Effector CD8-positive, alpha-beta T cell (primary cell): Measurements from ENCODE around the gene SLC4A1AP.
"Not testable (repeated sequence)": the region's sequence is repeated elsewhere in the genome, so short reads cannot be mapped to it uniquely, and the experiment has no call there.

Experiments used
- DNase-seq: peaks from one replicate; lab custom pipeline; 2025; lab: John Stamatoyannopoulos, UW

SLC4A1AP gene

GRCh38 chr2:27651056-27651455 is 12.6 kb upstream of the SLC4A1AP start:
- DNase-seq: no peak

GRCh38 chr2:27652341-27652740 is 11.3 kb upstream of the SLC4A1AP start:
- DNase-seq: no peak

GRCh38 chr2:27652790-27653189 is 10.9 kb upstream of the SLC4A1AP start:
- no peak for DNase-seq

GRCh38 chr2:27653397-27653796 is 10.3 kb upstream of the SLC4A1AP start:
- DNase-seq: no peak

GRCh38 chr2:27655155-27655951 is 8.3 kb upstream of the SLC4A1AP start:
- DNase-seq: no peak

GRCh38 chr2:27661371-27661770 is 2.3 kb upstream of the SLC4A1AP start:
- DNase-seq: no peak

- DNase-seq: no peak
These were observed 475 bp downstream of the SLC4A1AP start for GRCh38 chr2:27664154-27664574.

- no peak for DNase-seq
These were observed 1.1 kb downstream of the SLC4A1AP start for GRCh38 chr2:27664622-27665363.

- no peak for DNase-seq
These were observed 3.8 kb downstream of the SLC4A1AP start for GRCh38 chr2:27667446-27667845.

GRCh38 chr2:27671235-27671634 is 7.5 kb downstream of the SLC4A1AP start:
- no peak for DNase-seq

GRCh38 chr2:27672723-27673486 is 9.2 kb downstream of the SLC4A1AP start:
- no peak for DNase-seq

- DNase-seq: no peak
These were observed 16.9 kb downstream of the SLC4A1AP start for GRCh38 chr2:27680571-27680970.

GRCh38 chr2:27681841-27682240 is 18.2 kb downstream of the SLC4A1AP start:
- DNase-seq: no peak

- not testable (repeated sequence) for DNase-seq
These were observed 18.7 kb downstream of the SLC4A1AP start for GRCh38 chr2:27682334-27682771.

GRCh38 chr2:27683390-27684071 is 19.8 kb downstream of the SLC4A1AP start:
- peak; percentile 77 for DNase-seq

GRCh38 chr2:27685006-27685405 is 21.3 kb downstream of the SLC4A1AP start:
- not testable (repeated sequence) for DNase-seq

- DNase-seq: no peak
These were observed 21.9 kb downstream of the SLC4A1AP start for GRCh38 chr2:27685577-27685976.

GRCh38 chr2:27687232-27687631 is 23.5 kb downstream of the SLC4A1AP start:
- DNase-seq: no peak

- no peak for DNase-seq
These were observed 25.7 kb downstream of the SLC4A1AP start for GRCh38 chr2:27689424-27689823.

- no peak for DNase-seq
These were observed 26.4 kb downstream of the SLC4A1AP start for GRCh38 chr2:27690052-27690451.

- DNase-seq: no peak
These were observed 34.0 kb downstream of the SLC4A1AP start for GRCh38 chr2:27697660-27698059.

- no peak for DNase-seq
These were observed 38.0 kb downstream of the SLC4A1AP start for GRCh38 chr2:27701676-27702075.
